SIG-M5 treated with dmso at 0.1 percent for 504 hours (cell line): ENCODE measurements around the gene SDR42E1.

Experiments
- DNase-seq: peaks from one replicate; lab custom pipeline; 2025; ENCODE audit not compliant: unreplicated experiment; lab: John Stamatoyannopoulos, UW

Gene SDR42E1, protein sequence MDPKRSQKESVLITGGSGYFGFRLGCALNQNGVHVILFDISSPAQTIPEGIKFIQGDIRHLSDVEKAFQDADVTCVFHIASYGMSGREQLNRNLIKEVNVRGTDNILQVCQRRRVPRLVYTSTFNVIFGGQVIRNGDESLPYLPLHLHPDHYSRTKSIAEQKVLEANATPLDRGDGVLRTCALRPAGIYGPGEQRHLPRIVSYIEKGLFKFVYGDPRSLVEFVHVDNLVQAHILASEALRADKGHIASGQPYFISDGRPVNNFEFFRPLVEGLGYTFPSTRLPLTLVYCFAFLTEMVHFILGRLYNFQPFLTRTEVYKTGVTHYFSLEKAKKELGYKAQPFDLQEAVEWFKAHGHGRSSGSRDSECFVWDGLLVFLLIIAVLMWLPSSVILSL

DNA sequence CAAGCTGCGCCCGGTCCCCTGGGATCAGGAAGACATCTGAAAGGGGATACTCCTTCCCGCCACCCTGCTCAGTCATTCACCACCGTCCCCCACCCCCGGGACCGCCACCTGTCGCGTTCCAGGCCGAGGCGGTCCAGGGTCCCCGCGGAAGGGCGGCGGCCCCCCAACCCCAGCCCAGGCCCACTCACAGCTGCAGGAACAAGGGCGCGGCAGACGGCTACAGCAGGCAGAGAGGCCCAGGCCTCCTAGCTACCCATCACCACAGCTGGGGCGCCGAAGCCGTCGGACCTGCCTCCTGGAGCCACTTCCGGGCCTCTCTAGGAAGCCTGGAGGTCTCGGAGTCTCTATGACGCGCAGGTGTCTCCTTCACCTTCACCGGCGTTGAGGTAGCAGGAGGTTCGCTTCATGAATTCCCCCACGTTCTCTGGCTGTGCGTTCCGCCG lies at the start of gene SDR42E1:
Gene SDR42E1 (minus strand): TSS at position 272 of the 443 bp plus-strand sequence. CDS start 10,612 bp downstream, outside the sequence.
- no peak for DNase-seq

DNA sequence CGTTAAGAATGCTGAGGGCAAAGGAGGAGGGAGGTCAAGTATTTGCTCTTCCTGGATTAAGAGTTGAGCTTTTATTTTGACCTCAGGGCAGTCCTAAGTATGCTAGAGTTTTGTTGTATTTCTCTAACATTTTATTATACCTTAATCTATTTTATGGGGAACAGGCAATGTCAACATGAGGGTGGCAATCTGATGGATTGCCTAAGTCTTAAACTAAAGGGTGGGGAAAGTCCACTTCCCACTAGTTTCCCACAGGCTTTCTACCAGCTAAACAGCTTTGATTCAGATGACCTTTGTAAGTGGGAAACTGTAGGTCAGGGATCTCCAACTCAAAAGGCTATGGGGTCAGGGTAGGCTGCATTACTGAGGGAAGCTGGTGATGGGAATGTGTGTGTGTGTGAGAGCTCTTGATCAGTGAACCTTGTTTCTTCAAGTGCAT lies 48.7 kb upstream of the SDR42E1 start:
- DNase-seq: no peak

- no peak for DNase-seq
Measured at GRCh38 chr16:82059161-82059982, 48.1 kb upstream of the SDR42E1 start.

DNA sequence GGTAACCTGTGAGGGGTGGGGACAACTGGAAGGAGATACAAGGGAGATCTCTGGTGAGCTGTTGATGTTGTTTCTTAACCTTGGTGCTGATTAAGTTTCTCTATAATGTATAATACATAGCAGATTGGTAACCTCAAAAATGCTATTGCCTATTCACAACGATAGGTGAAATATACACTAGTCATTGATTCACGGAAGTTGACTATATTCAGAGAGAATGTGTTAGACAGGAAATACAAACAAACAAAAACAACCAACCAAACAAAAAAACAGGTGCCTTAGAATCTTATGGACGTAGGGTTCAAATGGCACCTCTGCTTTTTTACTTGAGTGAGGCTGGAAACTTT lies 45.3 kb upstream of the SDR42E1 start:
- no peak for DNase-seq

DNA sequence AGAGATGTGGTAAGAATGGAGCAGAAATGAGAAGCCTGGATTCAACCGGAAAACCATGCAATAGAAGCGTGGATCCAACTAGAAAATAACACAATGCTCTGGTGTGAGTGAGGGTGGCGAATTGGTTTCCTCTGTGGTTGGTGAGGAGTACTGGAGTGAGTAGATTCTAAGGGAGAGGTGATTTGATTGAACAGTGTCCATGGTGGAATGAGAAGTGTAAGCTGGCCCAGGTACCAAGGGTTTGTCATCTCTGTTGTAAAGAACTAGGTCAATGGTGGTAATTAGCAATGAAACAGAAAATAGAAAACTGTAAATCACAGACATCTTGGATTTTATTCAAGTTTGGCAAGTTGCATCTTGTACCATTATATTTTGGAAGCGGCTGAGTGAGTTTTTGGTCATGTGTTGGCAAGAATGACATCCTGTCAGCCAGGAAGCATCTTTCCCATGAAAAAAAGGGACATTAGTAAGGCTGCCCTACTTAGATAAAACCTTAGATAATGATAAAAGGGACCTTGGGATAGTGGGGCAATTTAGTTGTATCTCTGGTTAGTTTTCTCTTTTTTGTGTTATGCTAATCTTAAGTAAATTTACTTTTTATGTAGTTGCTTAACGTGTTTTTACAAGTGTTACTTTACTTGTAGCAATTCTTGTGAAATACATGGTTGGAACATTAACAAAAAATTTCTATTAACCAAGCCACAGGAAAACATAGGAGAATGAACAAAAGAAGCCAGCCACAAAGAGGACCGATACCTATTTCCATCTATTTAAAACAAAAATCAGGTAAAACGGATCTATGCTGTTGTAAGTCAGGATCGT lies 44.7 kb upstream of the SDR42E1 start:
- no peak for DNase-seq

DNA sequence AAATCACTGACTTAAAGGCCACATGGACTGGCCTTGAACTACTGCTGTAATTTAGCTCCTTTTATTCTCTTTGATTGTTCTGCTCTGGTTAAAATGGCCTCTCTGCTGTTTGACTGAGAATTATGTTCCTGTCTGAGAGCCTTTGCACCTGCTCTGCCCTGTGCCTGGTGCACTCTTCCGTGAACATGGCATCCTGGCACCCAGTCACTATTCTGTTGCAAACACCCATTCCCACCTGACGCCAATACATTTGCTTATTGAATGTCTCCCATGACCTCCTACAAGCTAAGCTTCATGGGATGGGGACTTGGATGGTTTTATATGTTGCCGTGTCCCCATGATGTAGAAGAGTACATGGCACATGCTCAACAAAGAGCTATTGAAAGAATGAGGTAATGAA lies 43.8 kb upstream of the SDR42E1 start:
- no peak for DNase-seq

- DNase-seq: no peak
Measured at GRCh38 chr16:82051656-82052055, 40.4 kb upstream of the SDR42E1 start.

- no peak for DNase-seq
Measured at GRCh38 chr16:82050909-82051357, 39.7 kb upstream of the SDR42E1 start.

DNA sequence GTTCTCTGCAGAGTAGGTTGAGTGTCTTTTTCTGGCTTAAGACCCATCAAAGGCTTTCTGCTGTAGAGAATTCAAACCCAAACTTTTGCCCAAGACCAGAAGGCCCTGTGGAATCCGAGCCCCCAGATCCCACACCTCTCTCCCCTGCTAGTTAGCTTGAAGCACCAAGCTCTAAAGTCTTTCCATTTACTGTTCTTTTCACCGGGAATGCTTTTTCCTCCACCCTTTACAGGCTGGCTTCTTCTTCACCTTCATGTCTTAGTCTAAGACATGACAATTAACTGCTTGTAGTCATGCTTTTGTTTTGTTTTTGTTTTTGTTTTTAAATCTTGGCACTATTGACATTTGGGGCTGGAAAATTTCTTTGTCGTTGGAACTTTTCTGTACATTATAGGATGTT lies 39.2 kb upstream of the SDR42E1 start:
- DNase-seq: no peak

GRCh38 chr16:82049484-82049883 lies 38.2 kb upstream of the SDR42E1 start:
- no peak for DNase-seq

GRCh38 chr16:82047787-82048186 lies 36.5 kb upstream of the SDR42E1 start:
- DNase-seq: no peak

- DNase-seq: no peak
Measured at GRCh38 chr16:82047374-82047773, 36.1 kb upstream of the SDR42E1 start.

GRCh38 chr16:82046941-82047340 lies 35.7 kb upstream of the SDR42E1 start:
- DNase-seq: no peak

DNA sequence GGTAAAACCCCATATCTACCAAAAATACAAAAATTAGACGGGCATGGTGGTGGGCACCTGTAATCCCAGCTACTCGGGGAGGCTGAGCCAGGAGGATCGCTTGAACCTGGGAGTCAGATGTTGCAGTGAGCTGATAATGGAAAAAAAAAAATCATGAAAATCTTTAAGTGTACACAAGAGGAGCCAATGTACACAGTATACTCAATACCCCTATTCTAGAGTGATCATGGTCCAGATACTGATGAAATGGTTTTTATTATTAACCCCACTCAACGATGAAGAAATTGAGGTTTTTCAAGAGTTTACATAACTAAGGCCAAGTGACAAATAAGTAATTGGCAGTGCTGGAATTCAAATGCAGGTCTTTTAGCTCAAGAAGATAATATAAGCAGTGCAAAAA lies 35.3 kb upstream of the SDR42E1 start:
- no peak for DNase-seq

GRCh38 chr16:82045465-82045864 lies 34.2 kb upstream of the SDR42E1 start:
- DNase-seq: no peak

GRCh38 chr16:82044585-82044911 lies 33.3 kb upstream of the SDR42E1 start:
- DNase-seq: no peak

DNA sequence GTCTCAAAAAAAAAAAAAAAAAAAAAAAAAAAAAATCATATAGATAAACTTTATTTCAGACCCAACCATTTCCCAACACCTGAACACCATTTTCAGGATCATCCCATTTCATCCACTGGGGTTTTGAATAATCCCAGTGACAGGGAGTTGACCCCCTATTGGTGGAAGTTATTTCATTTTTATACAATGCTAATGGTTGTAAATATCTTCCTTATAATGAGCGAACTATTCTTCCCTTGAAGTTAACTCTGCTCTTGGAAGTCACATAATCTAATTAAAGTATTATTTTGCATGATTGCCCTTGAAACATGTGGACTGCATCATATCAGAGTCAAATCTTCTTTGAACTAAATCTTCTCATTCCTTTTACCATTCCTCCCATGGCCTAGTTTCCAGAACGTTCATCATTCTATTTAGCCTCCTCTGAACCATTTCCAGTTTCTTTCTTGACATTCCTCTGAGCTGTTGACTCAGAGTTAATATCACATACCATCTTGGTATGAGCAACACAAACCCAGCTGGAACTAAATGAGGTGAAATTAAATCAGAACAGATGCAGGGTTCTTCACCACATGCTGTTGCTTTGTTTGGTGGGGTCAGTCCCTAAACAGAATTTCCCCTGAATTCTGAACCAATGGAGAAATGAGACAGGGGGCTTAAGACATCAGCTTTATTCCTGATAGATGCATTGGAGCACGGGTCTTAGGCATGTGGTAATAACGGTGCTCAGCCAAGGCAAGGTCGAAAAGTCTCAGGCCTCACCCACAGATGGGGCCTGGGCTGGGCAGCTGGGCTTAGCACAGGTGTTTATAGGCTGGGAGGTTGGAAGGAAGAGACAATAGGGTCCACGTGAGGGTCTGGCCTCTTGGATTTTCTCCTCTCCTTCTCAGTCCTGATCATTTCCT lies 32.7 kb upstream of the SDR42E1 start:
- DNase-seq: no peak

- DNase-seq: no peak
Measured at GRCh38 chr16:82042846-82043245, 31.6 kb upstream of the SDR42E1 start.

- DNase-seq: no peak
Measured at GRCh38 chr16:82042144-82042543, 30.9 kb upstream of the SDR42E1 start.

DNA sequence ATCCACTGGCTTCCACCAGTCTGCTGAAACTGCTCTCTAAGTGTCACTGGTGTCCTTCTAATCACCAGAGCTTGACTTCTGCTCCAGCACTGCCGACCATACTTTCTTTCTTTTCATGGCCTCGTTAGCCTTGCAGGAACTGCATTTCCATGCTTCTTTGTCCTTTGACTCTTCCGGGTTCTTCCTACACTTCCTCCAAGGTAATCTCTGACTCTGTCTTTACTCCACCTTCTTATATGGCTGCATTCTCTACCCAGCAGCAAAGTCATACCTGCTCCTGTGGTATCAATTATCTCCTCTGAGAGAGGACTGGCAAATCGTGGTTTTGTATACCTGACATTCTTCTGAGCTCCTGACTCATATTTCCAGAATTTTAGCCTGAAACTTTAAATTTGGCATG lies 30.3 kb upstream of the SDR42E1 start:
- DNase-seq: no peak
